PFSK-1 (cell line): ENCODE results near the gene SAG.

Source experiments
- POLR2AphosphoS5 ChIP-seq: IDR thresholded peaks from 2 replicates; pipeline ENCODE4 v1.6.1; 2012; ENCODE audit warnings: low read depth, mild to moderate bottlenecking, control low read depth, low read length, moderate library complexity
- SIN3A ChIP-seq: IDR thresholded peaks from 2 replicates; pipeline ENCODE4 v1.6.1; 2012; ENCODE audit warnings: mild to moderate bottlenecking, low read length, moderate library complexity, borderline replicate concordance; ENCODE audit not compliant: insufficient read depth

- TF ChIP-seq POLR2AphosphoS5 (no peak), SIN3A (no peak)
Observed at GRCh38 chr2:233270951-233271350, 36.7 kb upstream of the SAG start.
